ENCODE measurements around the gene ABCC8.

GRCh38 chr11:17458268-17458667, 18.4 kb downstream of the ABCC8 start:
- TF ChIP-seq, protein P1, sequence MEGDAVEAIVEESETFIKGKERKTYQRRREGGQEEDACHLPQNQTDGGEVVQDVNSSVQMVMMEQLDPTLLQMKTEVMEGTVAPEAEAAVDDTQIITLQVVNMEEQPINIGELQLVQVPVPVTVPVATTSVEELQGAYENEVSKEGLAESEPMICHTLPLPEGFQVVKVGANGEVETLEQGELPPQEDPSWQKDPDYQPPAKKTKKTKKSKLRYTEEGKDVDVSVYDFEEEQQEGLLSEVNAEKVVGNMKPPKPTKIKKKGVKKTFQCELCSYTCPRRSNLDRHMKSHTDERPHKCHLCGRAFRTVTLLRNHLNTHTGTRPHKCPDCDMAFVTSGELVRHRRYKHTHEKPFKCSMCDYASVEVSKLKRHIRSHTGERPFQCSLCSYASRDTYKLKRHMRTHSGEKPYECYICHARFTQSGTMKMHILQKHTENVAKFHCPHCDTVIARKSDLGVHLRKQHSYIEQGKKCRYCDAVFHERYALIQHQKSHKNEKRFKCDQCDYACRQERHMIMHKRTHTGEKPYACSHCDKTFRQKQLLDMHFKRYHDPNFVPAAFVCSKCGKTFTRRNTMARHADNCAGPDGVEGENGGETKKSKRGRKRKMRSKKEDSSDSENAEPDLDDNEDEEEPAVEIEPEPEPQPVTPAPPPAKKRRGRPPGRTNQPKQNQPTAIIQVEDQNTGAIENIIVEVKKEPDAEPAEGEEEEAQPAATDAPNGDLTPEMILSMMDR (IDR thresholded peaks at IDR 0.05) = no peak
- TF ChIP-seq POLR2A (IDR thresholded peaks at IDR 0.05) = no peak
